NCI-H2196 (cell line): ENCODE results near the gene URAD.

Experiments
- DNase-seq: peaks from one replicate; lab custom pipeline; 2025; ENCODE audit not compliant: unreplicated experiment; lab: John Stamatoyannopoulos, UW

URAD gene

GRCh38 chr13:28001049-28001448 is 12.6 kb upstream of the URAD start:
- no peak for DNase-seq

GRCh38 chr13:28000567-28000966 is 12.1 kb upstream of the URAD start:
- DNase-seq, result no peak

- peak; percentile 21 for DNase-seq
Measured at GRCh38 chr13:27997904-27998522, 9.5 kb upstream of the URAD start.

- no peak for DNase-seq
Measured at GRCh38 chr13:27991881-27992280, 3.4 kb upstream of the URAD start.

GRCh38 chr13:27985600-27985999 is 2.9 kb downstream of the URAD start:
- DNase-seq, result no peak

GRCh38 chr13:27982361-27982760 is 6.1 kb downstream of the URAD start:
- DNase-seq, result no peak

- DNase-seq, result no peak
Measured at GRCh38 chr13:27981006-27981708, 7.3 kb downstream of the URAD start.

- DNase-seq, result no peak
Measured at GRCh38 chr13:27980280-27980998, 8.1 kb downstream of the URAD start.

GRCh38 chr13:27979765-27980279 is 8.7 kb downstream of the URAD start:
- DNase-seq, result no peak

GRCh38 chr13:27979001-27979643 is 9.4 kb downstream of the URAD start:
- DNase-seq, result no peak

GRCh38 chr13:27978301-27978968 is 10.1 kb downstream of the URAD start:
- DNase-seq, result no peak

GRCh38 chr13:27977476-27978300 is 10.8 kb downstream of the URAD start:
- DNase-seq, result no peak

- no peak for DNase-seq
Measured at GRCh38 chr13:27976362-27977091, 12.0 kb downstream of the URAD start.

GRCh38 chr13:27975564-27976361 is 12.7 kb downstream of the URAD start:
- DNase-seq, result no peak

- no peak for DNase-seq
Measured at GRCh38 chr13:27973961-27974662, 14.4 kb downstream of the URAD start.

- DNase-seq, result no peak
Measured at GRCh38 chr13:27973291-27973690, 15.2 kb downstream of the URAD start.

- no peak for DNase-seq
Measured at GRCh38 chr13:27972478-27972820, 16.0 kb downstream of the URAD start.
